ENCODE results near the gene GRIN2A.

Gene GRIN2A

DNA sequence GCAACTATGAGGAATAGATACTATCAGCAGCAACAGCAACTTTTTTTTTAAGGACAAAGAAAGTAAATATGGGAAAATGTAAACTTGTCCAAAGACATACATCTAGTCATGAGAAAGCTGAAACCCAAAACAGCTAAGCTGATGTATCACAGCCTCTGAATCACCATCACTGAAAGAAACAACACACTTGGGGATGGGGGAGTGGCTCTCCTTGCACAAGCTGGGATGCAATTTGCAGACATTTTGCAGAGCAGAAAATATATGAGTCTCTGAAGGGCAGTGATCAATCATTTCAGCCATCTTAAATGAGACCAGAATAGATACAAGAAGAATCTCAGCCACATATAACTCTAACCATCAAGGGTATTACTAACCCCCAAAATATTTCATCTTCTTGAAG lies 79.1 kb downstream of the GRIN2A start:
- DNase-seq: no peak
- H3K27ac ChIP-seq (ENCODE audit: insufficient read depth, low read length, poor library complexity, severe bottlenecking): no peak overlapping the region
- H3K9me3 ChIP-seq (ENCODE audit: control insufficient read depth, low read length): no peaks in the 10 kb centered on the region
- H3K4me1 ChIP-seq (ENCODE audit: control insufficient read depth, insufficient read depth, low read length, poor library complexity, severe bottlenecking): no peaks in the 10 kb centered on the region
- H3K4me3 ChIP-seq (ENCODE audit: insufficient read depth, low read depth, low read length, poor library complexity, severe bottlenecking): no peak overlapping the region
- H3K27me3 ChIP-seq (replicated peaks; ENCODE audit: control insufficient read depth, insufficient read depth, low read length, poor library complexity, severe bottlenecking): no peaks in the 10 kb centered on the region
- no peaks in the 10 kb centered on the region for H3K36me3 ChIP-seq (ENCODE audit: control insufficient read depth, insufficient read depth, low read length)

DNA sequence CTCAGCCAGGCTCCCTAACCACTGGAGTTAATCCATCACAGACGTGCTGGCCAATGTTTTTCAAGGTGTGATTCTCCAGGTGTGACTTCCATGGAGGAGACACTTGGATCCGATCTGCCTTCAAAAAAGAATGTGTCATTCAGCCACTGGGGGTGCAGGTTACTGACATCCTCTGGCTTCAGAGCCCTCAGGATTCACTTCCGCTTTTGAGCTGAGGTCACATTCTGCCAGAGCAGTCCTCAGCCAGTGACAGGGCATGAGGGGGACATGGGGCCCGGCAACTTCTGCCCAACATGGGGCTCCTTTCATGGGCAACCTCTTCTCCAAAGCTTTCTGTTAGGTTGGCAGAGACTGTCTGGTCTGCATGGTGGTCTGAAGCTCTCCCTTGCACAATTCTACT lies 81.4 kb downstream of the GRIN2A start:
- Histone ChIP-seq H3K36me3 (ENCODE audit: control insufficient read depth, insufficient read depth, low read length) (no peaks in the 10 kb centered on the region), H3K4me3 (ENCODE audit: insufficient read depth, low read depth, low read length, poor library complexity, severe bottlenecking) (no peak overlapping the region), H3K9me3 (ENCODE audit: control insufficient read depth, low read length) (no peaks in the 10 kb centered on the region), H3K27ac (ENCODE audit: insufficient read depth, low read length, poor library complexity, severe bottlenecking) (no peak overlapping the region), H3K27me3 (replicated peaks; ENCODE audit: control insufficient read depth, insufficient read depth, low read length, poor library complexity, severe bottlenecking) (no peaks in the 10 kb centered on the region), H3K4me1 (ENCODE audit: control insufficient read depth, insufficient read depth, low read length, poor library complexity, severe bottlenecking) (no peaks in the 10 kb centered on the region)
- DNase-seq: no peak

DNA sequence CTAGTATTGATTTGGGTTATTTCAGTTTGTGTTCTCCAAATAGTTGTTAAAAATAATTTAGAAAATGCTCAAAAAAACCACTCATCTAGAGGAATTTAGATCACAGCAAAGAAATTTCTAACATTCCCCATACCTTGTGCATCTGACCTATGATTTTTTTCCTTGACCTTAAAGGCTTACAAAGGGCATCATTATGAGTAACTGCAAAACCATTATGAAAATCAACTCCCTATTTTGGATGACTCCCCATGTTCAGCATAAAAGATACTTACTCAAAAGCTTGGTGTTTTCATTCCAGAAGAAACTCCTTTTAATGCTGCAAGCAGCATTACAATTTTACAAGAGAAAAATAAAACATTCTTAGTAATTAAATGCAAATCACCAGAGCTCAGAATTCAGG lies 83.2 kb downstream of the GRIN2A start:
- DNase-seq: no peak
- Histone ChIP-seq H3K27ac (ENCODE audit: insufficient read depth, low read length, poor library complexity, severe bottlenecking) (no peak overlapping the region), H3K36me3 (ENCODE audit: control insufficient read depth, insufficient read depth, low read length) (no peaks in the 10 kb centered on the region), H3K27me3 (replicated peaks; ENCODE audit: control insufficient read depth, insufficient read depth, low read length, poor library complexity, severe bottlenecking) (no peaks in the 10 kb centered on the region), H3K4me3 (ENCODE audit: insufficient read depth, low read depth, low read length, poor library complexity, severe bottlenecking) (no peak overlapping the region), H3K9me3 (ENCODE audit: control insufficient read depth, low read length) (no peaks in the 10 kb centered on the region), H3K4me1 (ENCODE audit: control insufficient read depth, insufficient read depth, low read length, poor library complexity, severe bottlenecking) (no peaks in the 10 kb centered on the region)

DNA sequence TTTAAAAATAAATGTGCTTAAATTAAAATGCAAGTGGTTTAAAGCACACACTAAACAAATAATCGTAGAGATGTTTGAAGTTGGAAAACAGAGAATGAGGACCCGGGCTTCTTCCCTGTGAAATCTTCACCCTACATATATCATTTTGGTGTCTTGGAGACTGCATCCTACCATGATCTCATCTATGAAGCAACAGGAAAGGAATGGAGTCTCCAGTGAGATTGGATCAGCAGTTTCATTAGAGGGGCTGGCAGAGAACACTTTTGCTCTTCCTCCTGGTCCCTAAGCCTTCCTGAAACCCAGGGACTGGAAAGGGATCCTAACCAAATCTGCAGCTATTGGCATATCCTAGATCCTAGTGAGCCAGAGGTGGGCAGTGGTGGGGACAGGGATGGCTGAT lies 85.0 kb downstream of the GRIN2A start:
- H3K27me3 ChIP-seq (replicated peaks; ENCODE audit: control insufficient read depth, insufficient read depth, low read length, poor library complexity, severe bottlenecking): no peaks in the 10 kb centered on the region
- no peak overlapping the region for H3K27ac ChIP-seq (ENCODE audit: insufficient read depth, low read length, poor library complexity, severe bottlenecking)
- no peaks in the 10 kb centered on the region for H3K36me3 ChIP-seq (ENCODE audit: control insufficient read depth, insufficient read depth, low read length)
- no peak for DNase-seq
- no peak overlapping the region for H3K4me3 ChIP-seq (ENCODE audit: insufficient read depth, low read depth, low read length, poor library complexity, severe bottlenecking)
- H3K4me1 ChIP-seq (ENCODE audit: control insufficient read depth, insufficient read depth, low read length, poor library complexity, severe bottlenecking): no peaks in the 10 kb centered on the region
- no peaks in the 10 kb centered on the region for H3K9me3 ChIP-seq (ENCODE audit: control insufficient read depth, low read length)

DNA sequence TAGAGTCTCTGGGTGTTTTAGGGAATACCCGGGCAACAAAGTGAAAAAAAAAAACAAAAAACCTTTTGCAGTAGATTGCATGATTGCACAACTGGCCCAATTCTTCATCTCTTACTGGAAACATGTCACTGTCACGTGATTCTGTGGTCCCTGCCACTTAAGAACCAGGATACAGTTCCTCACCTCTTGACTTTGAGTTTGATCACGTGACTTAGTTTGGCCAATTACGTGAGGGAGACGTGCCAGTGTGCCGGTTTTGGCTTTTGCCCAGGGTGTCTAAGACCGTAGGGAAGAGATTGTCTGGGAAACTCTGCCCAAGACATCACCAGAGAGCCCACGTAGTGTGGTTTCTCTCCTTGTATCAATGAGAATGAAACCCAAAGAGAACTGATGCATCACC lies 88.7 kb downstream of the GRIN2A start:
- no peaks in the 10 kb centered on the region for H3K27me3 ChIP-seq (replicated peaks; ENCODE audit: control insufficient read depth, insufficient read depth, low read length, poor library complexity, severe bottlenecking)
- H3K4me1 ChIP-seq (ENCODE audit: control insufficient read depth, insufficient read depth, low read length, poor library complexity, severe bottlenecking): no peaks in the 10 kb centered on the region
- no peaks in the 10 kb centered on the region for H3K36me3 ChIP-seq (ENCODE audit: control insufficient read depth, insufficient read depth, low read length)
- DNase-seq: no peak
- H3K27ac ChIP-seq (ENCODE audit: insufficient read depth, low read length, poor library complexity, severe bottlenecking): no peak overlapping the region
- no peak overlapping the region for H3K4me3 ChIP-seq (ENCODE audit: insufficient read depth, low read depth, low read length, poor library complexity, severe bottlenecking)
- no peaks in the 10 kb centered on the region for H3K9me3 ChIP-seq (ENCODE audit: control insufficient read depth, low read length)

DNA sequence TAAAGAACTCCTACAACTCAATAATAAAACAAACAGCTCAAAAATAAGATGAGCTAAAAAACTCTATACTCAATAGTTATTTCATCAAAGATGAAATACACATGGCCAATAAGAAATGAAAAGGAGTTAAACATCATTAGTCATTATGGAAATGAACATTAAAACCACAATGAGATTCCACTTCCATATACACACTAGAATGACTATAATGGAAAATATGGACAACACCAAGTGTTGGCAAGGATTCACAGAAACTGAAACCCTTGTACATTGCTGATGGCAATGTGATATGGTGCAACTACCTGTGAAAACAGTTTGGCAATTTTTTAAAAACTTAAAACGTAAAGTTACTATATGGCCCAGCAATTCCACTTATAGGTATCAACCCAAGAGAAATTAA lies 91.4 kb downstream of the GRIN2A start:
- Histone ChIP-seq H3K27me3 (replicated peaks; ENCODE audit: control insufficient read depth, insufficient read depth, low read length, poor library complexity, severe bottlenecking) (no peaks in the 10 kb centered on the region), H3K9me3 (ENCODE audit: control insufficient read depth, low read length) (no peaks in the 10 kb centered on the region), H3K36me3 (ENCODE audit: control insufficient read depth, insufficient read depth, low read length) (no peaks in the 10 kb centered on the region), H3K4me3 (ENCODE audit: insufficient read depth, low read depth, low read length, poor library complexity, severe bottlenecking) (no peak overlapping the region), H3K27ac (ENCODE audit: insufficient read depth, low read length, poor library complexity, severe bottlenecking) (no peak overlapping the region), H3K4me1 (ENCODE audit: control insufficient read depth, insufficient read depth, low read length, poor library complexity, severe bottlenecking) (no peaks in the 10 kb centered on the region)
- no peak for DNase-seq

DNA sequence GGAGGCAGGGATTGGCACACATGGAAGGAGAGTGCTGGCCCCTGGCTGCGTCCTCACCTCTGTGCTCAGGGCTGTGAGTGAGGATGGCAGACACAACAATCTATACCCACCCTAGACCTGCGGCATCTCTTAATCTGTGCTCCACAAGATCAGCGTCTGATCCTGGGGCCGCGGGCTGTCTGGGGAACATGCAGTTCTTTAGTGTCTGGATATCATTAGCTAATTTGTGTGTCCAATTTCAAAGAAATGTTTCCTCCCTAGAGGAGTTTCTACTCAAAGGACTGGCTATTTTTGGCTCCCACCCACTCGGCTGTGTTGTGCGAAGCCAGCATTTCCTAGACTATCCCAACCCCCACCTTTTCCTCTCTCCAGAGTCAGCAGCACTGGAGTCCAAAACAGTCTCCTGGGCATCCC lies 93.8 kb downstream of the GRIN2A start:
- no peak overlapping the region for H3K27ac ChIP-seq (ENCODE audit: insufficient read depth, low read length, poor library complexity, severe bottlenecking)
- DNase-seq: no peak
- no peaks in the 10 kb centered on the region for H3K36me3 ChIP-seq (ENCODE audit: control insufficient read depth, insufficient read depth, low read length)
- H3K4me3 ChIP-seq (ENCODE audit: insufficient read depth, low read depth, low read length, poor library complexity, severe bottlenecking): no peak overlapping the region
- H3K9me3 ChIP-seq (ENCODE audit: control insufficient read depth, low read length): no peaks in the 10 kb centered on the region
- no peaks in the 10 kb centered on the region for H3K4me1 ChIP-seq (ENCODE audit: control insufficient read depth, insufficient read depth, low read length, poor library complexity, severe bottlenecking)
- H3K27me3 ChIP-seq (replicated peaks; ENCODE audit: control insufficient read depth, insufficient read depth, low read length, poor library complexity, severe bottlenecking): no peaks in the 10 kb centered on the region

DNA sequence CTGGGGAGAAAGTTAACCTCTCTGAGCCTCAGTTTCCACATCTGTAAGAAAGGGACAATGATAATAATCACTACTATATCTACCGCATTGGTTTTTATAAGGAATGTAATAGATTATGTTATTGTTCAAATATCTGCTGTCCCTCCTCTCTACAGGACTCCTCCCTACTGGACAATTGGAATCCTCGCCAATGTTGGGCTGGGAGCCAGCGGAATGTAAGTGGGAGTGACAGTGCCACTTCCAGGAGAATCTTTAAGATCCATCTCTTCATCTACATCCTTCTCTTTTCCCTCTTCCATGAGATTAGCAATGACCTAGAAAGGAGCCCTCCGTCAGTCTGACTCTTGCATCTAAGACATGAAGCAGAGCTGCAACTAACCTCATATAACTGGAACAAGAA lies 95.1 kb downstream of the GRIN2A start:
- Histone ChIP-seq H3K4me1 (ENCODE audit: control insufficient read depth, insufficient read depth, low read length, poor library complexity, severe bottlenecking) (no peaks in the 10 kb centered on the region), H3K4me3 (ENCODE audit: insufficient read depth, low read depth, low read length, poor library complexity, severe bottlenecking) (no peak overlapping the region), H3K9me3 (ENCODE audit: control insufficient read depth, low read length) (no peaks in the 10 kb centered on the region), H3K27me3 (replicated peaks; ENCODE audit: control insufficient read depth, insufficient read depth, low read length, poor library complexity, severe bottlenecking) (no peaks in the 10 kb centered on the region), H3K36me3 (ENCODE audit: control insufficient read depth, insufficient read depth, low read length) (no peaks in the 10 kb centered on the region), H3K27ac (ENCODE audit: insufficient read depth, low read length, poor library complexity, severe bottlenecking) (no peak overlapping the region)
- no peak for DNase-seq

DNA sequence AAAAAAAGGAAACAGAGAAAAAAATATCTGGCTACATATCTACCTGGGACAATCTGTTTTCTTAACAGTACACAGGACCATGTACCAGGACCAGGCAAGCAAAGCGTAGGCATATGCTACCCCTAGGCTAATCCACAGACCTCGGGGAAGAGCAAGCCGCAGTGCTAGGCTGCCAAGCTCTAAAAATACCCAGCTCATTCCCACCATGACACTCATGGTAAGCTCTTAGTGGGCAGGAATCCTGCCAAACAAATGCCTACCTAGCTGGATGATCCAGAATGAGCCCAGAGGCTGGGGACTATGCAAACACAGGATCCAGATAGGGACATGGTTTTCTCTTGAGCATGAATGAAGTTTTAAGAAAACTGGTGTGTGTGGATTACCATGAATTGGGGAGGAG lies 95.6 kb downstream of the GRIN2A start:
- no peaks in the 10 kb centered on the region for H3K36me3 ChIP-seq (ENCODE audit: control insufficient read depth, insufficient read depth, low read length)
- no peak for DNase-seq
- no peaks in the 10 kb centered on the region for H3K27me3 ChIP-seq (replicated peaks; ENCODE audit: control insufficient read depth, insufficient read depth, low read length, poor library complexity, severe bottlenecking)
- no peak overlapping the region for H3K27ac ChIP-seq (ENCODE audit: insufficient read depth, low read length, poor library complexity, severe bottlenecking)
- H3K4me3 ChIP-seq (ENCODE audit: insufficient read depth, low read depth, low read length, poor library complexity, severe bottlenecking): no peak overlapping the region
- H3K9me3 ChIP-seq (ENCODE audit: control insufficient read depth, low read length): no peaks in the 10 kb centered on the region
- H3K4me1 ChIP-seq (ENCODE audit: control insufficient read depth, insufficient read depth, low read length, poor library complexity, severe bottlenecking): no peaks in the 10 kb centered on the region

DNA sequence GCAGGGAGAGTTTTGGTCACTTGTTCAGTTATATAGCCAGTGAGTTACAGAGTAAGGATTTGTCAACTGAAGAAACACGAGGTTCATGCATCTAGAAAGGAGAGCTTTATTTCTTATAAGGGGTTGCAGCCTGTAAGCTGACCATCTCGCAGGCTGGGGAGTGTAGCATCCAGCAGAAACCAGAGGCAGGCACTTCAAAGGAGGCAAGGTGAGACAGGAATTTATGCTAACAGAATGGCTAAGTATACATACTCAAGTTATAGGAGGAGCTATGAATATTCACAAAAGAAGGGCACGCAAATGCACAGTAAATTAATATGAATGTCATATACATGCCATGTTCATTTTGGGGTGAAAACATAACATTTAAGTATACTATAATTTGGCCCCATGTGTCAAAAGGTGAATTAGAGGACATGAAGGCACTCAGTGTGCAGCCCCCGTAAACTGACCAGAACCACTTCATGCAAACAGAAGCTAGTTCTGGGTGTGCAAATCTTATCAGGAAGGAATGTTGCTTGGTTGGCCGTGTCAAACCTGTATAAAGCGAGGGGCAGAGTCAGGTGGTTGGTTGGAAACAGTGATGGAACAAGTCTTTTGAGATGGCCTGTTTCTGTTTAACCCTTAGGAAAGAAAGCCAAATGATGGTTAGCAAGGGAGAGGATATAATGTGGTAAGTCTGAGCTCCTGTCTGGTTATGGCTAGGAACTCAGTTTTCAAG lies 97.0 kb downstream of the GRIN2A start:
- Histone ChIP-seq H3K36me3 (ENCODE audit: control insufficient read depth, insufficient read depth, low read length) (no peaks in the 10 kb centered on the region), H3K9me3 (ENCODE audit: control insufficient read depth, low read length) (no peaks in the 10 kb centered on the region), H3K27ac (ENCODE audit: insufficient read depth, low read length, poor library complexity, severe bottlenecking) (no peak overlapping the region), H3K27me3 (replicated peaks; ENCODE audit: control insufficient read depth, insufficient read depth, low read length, poor library complexity, severe bottlenecking) (no peaks in the 10 kb centered on the region), H3K4me3 (ENCODE audit: insufficient read depth, low read depth, low read length, poor library complexity, severe bottlenecking) (no peak overlapping the region), H3K4me1 (ENCODE audit: control insufficient read depth, insufficient read depth, low read length, poor library complexity, severe bottlenecking) (no peaks in the 10 kb centered on the region)
- DNase-seq: no peak
